Islet of Langerhans (tissue), 1 donor: Measurements from ENCODE around the gene USH2A.

Experiments
- FAIRE-seq: peaks from one replicate; lab custom pipeline; 2011; peaks lifted over from hg19 to GRCh38; lab: Jason Lieb, UNC

USH2A gene

GRCh38 chr1:215779729-215780128 is 643.5 kb downstream of the USH2A start:
- no peak for FAIRE-seq

GRCh38 chr1:215777370-215777925 is 645.8 kb downstream of the USH2A start:
- FAIRE-seq = no peak

- no peak for FAIRE-seq
These were observed 646.9 kb downstream of the USH2A start for GRCh38 chr1:215776336-215776735.

- FAIRE-seq = no peak
These were observed 651.1 kb downstream of the USH2A start for GRCh38 chr1:215772151-215772550.

GRCh38 chr1:215768303-215768702 is 654.9 kb downstream of the USH2A start:
- no peak for FAIRE-seq

GRCh38 chr1:215767761-215768160 is 655.5 kb downstream of the USH2A start:
- no peak for FAIRE-seq

- FAIRE-seq = no peak
These were observed 656.7 kb downstream of the USH2A start for GRCh38 chr1:215766521-215766920.

- FAIRE-seq = no peak
These were observed 657.4 kb downstream of the USH2A start for GRCh38 chr1:215765833-215766232.

- no peak for FAIRE-seq
These were observed 661.8 kb downstream of the USH2A start for GRCh38 chr1:215761446-215761845.

- FAIRE-seq = no peak
These were observed 669.1 kb downstream of the USH2A start for GRCh38 chr1:215754112-215754511.

- no peak for FAIRE-seq
These were observed 673.8 kb downstream of the USH2A start for GRCh38 chr1:215749414-215749813.

GRCh38 chr1:215748431-215748830 is 674.8 kb downstream of the USH2A start:
- no peak for FAIRE-seq

- FAIRE-seq = no peak
These were observed 678.8 kb downstream of the USH2A start for GRCh38 chr1:215744419-215744818.

GRCh38 chr1:215739025-215739424 is 684.2 kb downstream of the USH2A start:
- no peak for FAIRE-seq

GRCh38 chr1:215731699-215732098 is 691.5 kb downstream of the USH2A start:
- FAIRE-seq = no peak

GRCh38 chr1:215730600-215730999 is 692.6 kb downstream of the USH2A start:
- FAIRE-seq = no peak

- no peak for FAIRE-seq
These were observed 695.1 kb downstream of the USH2A start for GRCh38 chr1:215728169-215728568.

GRCh38 chr1:215720126-215720525 is 703.1 kb downstream of the USH2A start:
- FAIRE-seq = no peak

GRCh38 chr1:215719552-215719951 is 703.7 kb downstream of the USH2A start:
- FAIRE-seq = no peak

GRCh38 chr1:215718575-215719287 is 704.5 kb downstream of the USH2A start:
- FAIRE-seq = no peak

- FAIRE-seq = no peak
These were observed 705.4 kb downstream of the USH2A start for GRCh38 chr1:215717677-215718426.

- no peak for FAIRE-seq
These were observed 712.4 kb downstream of the USH2A start for GRCh38 chr1:215710899-215711225.

GRCh38 chr1:215710036-215710898 is 713.0 kb downstream of the USH2A start:
- peak; percentile 91 for FAIRE-seq
